Glutamatergic neuron (in vitro differentiated cells): Measurements from ENCODE around the gene ZFAND3. TPM values are rescaled to one million over a fixed set of nuclear protein-coding genes. Genes with fewer than 3 reads are reported as not detected.

Experiments
- DNase-seq: peaks from one replicate; pipeline ENCODE4 v3.0.0; 2022
- H3K27ac Mint-ChIP-seq: one replicate; pipeline ENCODE4 v1.8.0; 2020; ENCODE audit warnings: mild to moderate bottlenecking, mixed read lengths, inconsistent platforms; ENCODE audit not compliant: unreplicated experiment
- H3K27me3 Mint-ChIP-seq: one replicate; pipeline ENCODE4 v1.8.0; 2020; ENCODE audit warnings: mild to moderate bottlenecking, moderate library complexity, mixed read lengths, inconsistent platforms; ENCODE audit not compliant: unreplicated experiment
- H3K36me3 Mint-ChIP-seq: one replicate; pipeline ENCODE4 v1.8.0; 2020; ENCODE audit warnings: mild to moderate bottlenecking, mixed read lengths, inconsistent platforms; ENCODE audit not compliant: unreplicated experiment
- H3K4me1 Mint-ChIP-seq: one replicate; pipeline ENCODE4 v1.8.0; 2020; ENCODE audit warnings: mild to moderate bottlenecking, low read depth, mixed read lengths, inconsistent platforms; ENCODE audit not compliant: unreplicated experiment
- H3K4me3 Mint-ChIP-seq: one replicate; pipeline ENCODE4 v1.8.0; 2020; ENCODE audit warnings: mild to moderate bottlenecking, mixed read lengths, inconsistent platforms; ENCODE audit not compliant: unreplicated experiment
- H3K9me3 Mint-ChIP-seq: one replicate; pipeline ENCODE4 v1.8.0; 2020; ENCODE audit warnings: mild to moderate bottlenecking, moderate library complexity, mixed read lengths, inconsistent platforms; ENCODE audit not compliant: unreplicated experiment
- total RNA-seq: library from RNA; stranded (reverse); fragmentation: NEBNext Ultra II Directional; extraction: Animal tissue kit (Norgen Biotek cat#: 25700); gene quantifications from one replicate; pipeline ENCODE4 v1.2.1, GENCODE V29; 2021; ENCODE audit not compliant: unreplicated experiment
- TF ChIP-seq, protein P1 (sequence below): fragments of 200-600 bp; sonication (generic); IDR thresholded peaks from one replicate; pipeline ENCODE4 v1.5.0; 2021; ENCODE audit not compliant: partially characterized antibody, unreplicated experiment

ZFAND3 gene
- total RNA-seq, 1 donor from 2014 or later: 115 TPM

- Mint-ChIP-seq H3K36me3 (no peaks in the 10 kb centered on the region), H3K4me3 (no peak overlapping the region), H3K9me3 (peaks cover 3% of the 10 kb centered on the region), H3K27me3 (peaks cover 3% of the 10 kb centered on the region), H3K4me1 (peaks cover 46% of the 10 kb centered on the region), H3K27ac (peak overlapping the region; percentile 81)
- DNase-seq: no peak
- TF ChIP-seq, protein P1, sequence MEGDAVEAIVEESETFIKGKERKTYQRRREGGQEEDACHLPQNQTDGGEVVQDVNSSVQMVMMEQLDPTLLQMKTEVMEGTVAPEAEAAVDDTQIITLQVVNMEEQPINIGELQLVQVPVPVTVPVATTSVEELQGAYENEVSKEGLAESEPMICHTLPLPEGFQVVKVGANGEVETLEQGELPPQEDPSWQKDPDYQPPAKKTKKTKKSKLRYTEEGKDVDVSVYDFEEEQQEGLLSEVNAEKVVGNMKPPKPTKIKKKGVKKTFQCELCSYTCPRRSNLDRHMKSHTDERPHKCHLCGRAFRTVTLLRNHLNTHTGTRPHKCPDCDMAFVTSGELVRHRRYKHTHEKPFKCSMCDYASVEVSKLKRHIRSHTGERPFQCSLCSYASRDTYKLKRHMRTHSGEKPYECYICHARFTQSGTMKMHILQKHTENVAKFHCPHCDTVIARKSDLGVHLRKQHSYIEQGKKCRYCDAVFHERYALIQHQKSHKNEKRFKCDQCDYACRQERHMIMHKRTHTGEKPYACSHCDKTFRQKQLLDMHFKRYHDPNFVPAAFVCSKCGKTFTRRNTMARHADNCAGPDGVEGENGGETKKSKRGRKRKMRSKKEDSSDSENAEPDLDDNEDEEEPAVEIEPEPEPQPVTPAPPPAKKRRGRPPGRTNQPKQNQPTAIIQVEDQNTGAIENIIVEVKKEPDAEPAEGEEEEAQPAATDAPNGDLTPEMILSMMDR: no peak
Observed at GRCh38 chr6:38110481-38110971, 291.0 kb downstream of the ZFAND3 start.

- peaks cover 46% of the 10 kb centered on the region for H3K4me1 Mint-ChIP-seq
- DNase-seq: no peak
- no peaks in the 10 kb centered on the region for H3K36me3 Mint-ChIP-seq
- TF ChIP-seq, protein P1: no peak
- H3K27ac Mint-ChIP-seq: no peak overlapping the region
- H3K4me3 Mint-ChIP-seq: no peak overlapping the region
- peaks cover 5% of the 10 kb centered on the region for H3K9me3 Mint-ChIP-seq
- peaks cover 3% of the 10 kb centered on the region for H3K27me3 Mint-ChIP-seq
Observed at GRCh38 chr6:38112181-38112580, 292.7 kb downstream of the ZFAND3 start.

DNA sequence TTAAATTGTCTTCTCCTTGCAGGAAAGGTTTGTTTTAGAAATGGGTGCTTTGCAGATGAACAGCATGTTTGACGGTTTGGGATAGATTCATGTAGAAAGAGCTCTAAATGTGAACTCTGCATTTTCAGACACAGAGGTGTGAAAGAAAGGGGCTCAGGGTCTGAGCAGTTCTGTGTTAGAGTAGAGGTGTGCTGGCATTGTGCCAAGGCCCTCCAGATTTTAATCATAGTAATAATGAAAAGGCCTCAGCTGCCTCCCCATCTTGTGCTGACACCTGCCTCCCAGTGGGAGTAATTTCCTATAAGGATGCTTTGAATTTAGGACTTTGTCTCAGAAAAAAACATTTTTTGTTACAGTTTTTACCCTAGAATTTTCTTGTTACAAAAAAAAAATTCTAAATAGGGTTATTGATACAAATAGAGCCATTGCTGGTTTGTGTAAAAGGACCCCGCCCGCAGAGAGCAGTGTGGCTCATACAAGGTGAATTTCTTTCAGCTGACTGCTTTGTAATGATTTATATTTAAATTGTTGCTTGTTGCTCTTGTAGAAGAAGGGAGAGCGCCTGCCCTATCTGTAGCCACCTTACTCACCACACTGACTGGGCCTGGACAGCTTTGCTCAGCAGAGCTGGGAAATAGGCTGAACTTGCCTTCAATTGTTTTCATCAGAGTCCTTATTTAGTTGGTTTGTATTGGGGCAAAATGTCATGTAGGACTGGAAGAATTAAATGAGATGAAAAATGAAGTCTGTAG lies 294.5 kb downstream of the ZFAND3 start:
- H3K36me3 Mint-ChIP-seq: no peaks in the 10 kb centered on the region
- H3K4me3 Mint-ChIP-seq: no peak overlapping the region
- peaks cover 46% of the 10 kb centered on the region for H3K4me1 Mint-ChIP-seq
- H3K27ac Mint-ChIP-seq: no peak overlapping the region
- peaks cover 5% of the 10 kb centered on the region for H3K9me3 Mint-ChIP-seq
- TF ChIP-seq, protein P1: no peak
- peaks cover 3% of the 10 kb centered on the region for H3K27me3 Mint-ChIP-seq
- no peak for DNase-seq

- Mint-ChIP-seq H3K4me1 (peaks cover 41% of the 10 kb centered on the region), H3K27me3 (peaks cover 3% of the 10 kb centered on the region), H3K36me3 (no peaks in the 10 kb centered on the region), H3K9me3 (peaks cover 5% of the 10 kb centered on the region), H3K27ac (peak overlapping the region; percentile 57), H3K4me3 (no peak overlapping the region)
- TF ChIP-seq, protein P1: no peak
- no peak for DNase-seq
Observed at GRCh38 chr6:38114976-38115625, 295.6 kb downstream of the ZFAND3 start.

DNA sequence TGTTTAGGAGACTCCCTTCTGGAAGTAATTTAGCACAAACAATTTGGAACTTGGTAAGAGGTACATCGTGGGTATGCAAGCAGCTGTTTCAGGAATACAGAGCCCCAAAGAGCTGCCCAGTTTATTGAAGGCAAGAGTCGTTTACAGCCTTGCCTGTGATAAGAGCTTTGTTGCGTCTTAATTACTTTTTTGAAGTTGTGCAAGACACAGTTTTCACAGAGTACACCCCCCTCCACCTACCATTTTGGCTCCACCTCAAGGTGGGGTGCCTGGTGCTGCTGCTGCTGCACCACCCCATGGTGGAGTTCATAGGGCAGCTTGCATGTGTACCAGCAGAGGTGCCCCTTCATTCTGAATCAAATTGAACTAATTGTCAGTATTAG lies 296.1 kb downstream of the ZFAND3 start:
- no peak overlapping the region for H3K27ac Mint-ChIP-seq
- peaks cover 36% of the 10 kb centered on the region for H3K4me1 Mint-ChIP-seq
- peaks cover 5% of the 10 kb centered on the region for H3K9me3 Mint-ChIP-seq
- DNase-seq: no peak
- H3K36me3 Mint-ChIP-seq: no peaks in the 10 kb centered on the region
- H3K27me3 Mint-ChIP-seq: peaks cover 3% of the 10 kb centered on the region
- TF ChIP-seq, protein P1: no peak
- no peak overlapping the region for H3K4me3 Mint-ChIP-seq
